ENCODE results near the gene PSMG3.
A peak's percentile ranks its signal among the peaks of the same experiment; 100 is the strongest.
"Not testable (repeated sequence)": the region's sequence is repeated elsewhere in the genome, so short reads cannot be mapped to it uniquely, and the experiment has no call there.

The PSMG3 gene

DNA sequence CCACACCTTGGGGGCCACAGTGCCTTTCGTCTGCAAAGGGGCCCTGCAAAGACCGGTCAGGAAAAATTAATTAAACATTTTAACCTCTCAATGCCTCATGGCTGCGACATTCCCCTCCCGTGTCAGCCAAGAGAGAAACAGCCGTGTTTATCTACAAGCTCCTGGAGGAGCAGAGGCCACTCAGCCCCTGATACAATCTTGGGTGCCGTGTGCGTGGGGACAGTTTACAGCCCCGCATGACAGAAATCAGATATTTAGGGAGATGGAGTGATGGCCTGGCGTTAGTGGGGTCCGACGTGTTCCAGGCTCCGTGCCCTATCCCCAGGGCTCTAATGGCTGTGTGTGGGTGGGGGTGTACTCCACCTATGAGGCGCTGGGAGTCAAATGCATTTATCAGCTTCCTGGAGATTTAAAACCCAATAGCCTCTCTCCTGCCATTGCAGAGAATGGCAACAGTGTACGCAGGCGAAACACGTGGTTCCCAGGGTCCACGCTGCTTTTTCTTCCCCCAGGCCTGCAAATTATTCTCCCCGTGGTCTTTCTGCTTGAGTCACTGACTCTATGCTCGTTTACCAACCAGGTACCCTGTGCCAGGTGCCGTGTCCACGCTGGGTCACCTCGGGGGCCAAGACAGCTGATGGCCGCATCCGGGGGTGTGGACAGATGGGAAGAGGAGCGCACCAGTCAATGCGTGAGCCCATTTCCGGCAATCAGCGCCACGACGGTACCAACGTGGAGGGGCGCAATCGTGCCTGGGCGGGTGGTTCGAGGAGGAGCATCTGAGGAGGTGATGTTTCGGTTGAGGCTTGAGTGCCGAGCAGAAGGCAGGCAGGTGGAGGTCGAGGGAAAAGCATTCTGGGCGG lies 26.6 kb upstream of the PSMG3 start:
- DNase-seq, result no peak

DNA sequence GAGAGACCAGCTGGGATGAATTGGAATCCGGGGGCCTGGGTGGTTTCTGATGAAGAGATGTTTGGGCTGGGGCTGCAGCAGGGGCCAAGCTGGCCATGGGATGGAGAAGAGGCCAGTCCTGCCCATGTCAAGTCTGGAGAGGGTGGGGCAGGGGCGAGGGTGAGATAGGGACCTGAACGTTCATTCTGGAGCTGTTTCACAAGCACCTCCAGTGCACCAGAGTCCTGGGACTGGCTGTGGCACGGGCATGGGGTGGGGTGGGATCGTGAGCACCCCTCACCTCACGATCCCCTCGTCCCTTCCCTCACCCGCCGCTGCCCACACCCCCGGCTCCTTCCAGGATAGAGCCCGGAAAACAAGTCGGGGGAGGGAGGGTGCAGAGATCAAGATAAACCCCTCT lies 25.8 kb upstream of the PSMG3 start:
- no peak for DNase-seq

- DNase-seq, result no peak
These were observed 25.2 kb upstream of the PSMG3 start for GRCh38 chr7:1595027-1595426.

DNA sequence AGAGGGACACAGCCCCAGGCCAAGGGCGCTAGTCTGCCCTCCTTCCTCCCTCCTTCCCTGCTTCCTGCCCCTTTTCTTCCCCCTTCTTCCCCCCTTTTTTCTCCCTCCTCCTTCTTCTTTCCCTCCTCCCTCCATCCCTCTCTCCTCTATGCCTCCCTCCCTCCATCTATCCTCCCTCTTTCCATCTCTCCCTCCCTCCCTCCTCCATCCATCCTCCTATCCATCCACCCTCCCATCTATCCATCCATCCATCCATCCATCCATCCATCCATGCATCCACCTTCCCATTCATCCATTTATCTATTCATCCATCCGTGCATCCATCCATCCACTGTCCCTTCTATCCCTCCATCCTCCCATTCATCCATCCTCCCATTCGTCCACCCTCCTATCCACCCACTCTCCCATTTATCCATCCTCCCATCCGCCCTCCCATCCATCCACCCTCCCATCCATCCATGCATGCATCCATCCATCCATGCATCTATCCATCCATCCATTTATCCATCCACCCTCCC lies 24.1 kb upstream of the PSMG3 start:
- DNase-seq, result no peak

GRCh38 chr7:1593091-1593866 lies 23.4 kb upstream of the PSMG3 start:
- no peak for DNase-seq

DNA sequence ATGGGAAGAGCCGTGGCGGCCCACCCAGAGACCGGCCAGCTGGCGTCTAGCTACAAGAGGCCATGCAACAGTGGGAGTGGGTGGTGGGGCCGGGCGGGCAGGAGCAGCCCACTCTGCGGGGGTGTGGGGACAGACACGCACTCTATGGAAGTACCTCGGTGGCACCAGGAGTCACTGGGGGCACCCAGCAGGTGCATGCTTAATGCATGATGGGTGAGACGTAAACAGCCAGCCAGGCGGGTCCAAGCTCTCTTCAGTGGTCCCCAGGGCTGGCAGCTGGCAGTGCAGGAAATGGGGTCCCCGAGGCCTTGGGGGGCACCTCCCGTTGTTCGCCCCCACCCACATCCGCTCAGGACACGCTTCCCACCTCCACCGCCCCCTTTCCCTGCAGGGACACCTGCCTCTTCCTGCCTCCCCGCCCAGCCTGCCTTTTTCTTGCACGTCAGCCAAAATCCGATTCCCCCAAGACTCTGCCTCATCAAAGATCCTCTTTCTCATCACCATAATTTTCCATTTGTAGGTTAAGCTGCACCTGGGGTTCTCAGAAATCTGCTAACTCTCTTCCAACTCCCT lies 22.6 kb upstream of the PSMG3 start:
- DNase-seq, result no peak

- DNase-seq, result no peak
These were observed 22.0 kb upstream of the PSMG3 start for GRCh38 chr7:1591876-1592275.

DNA sequence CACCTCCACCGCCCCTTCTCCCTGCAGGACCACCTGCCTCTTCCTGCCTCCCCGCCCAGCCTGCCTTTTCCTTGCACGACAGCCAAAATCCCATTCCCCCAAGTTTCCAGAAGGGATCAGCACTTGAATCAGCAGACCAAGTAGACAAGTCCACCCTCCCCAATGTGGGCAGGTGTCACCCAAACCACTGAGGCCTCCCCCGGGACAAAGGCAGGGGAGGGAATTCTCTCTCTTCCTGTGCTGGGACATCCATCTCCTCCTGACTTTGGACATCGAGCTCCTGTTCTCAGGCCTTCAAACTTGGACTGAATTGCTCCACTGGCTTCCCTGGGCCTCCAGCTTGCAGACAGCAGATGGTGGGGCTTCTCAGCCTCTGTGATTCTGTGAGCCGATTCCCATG lies 21.6 kb upstream of the PSMG3 start:
- no peak for DNase-seq

- no peak for DNase-seq
These were observed 21.1 kb upstream of the PSMG3 start for GRCh38 chr7:1590887-1591286.

GRCh38 chr7:1590476-1590875 lies 20.6 kb upstream of the PSMG3 start:
- DNase-seq, result no peak

- no peak for DNase-seq
These were observed 19.1 kb upstream of the PSMG3 start for GRCh38 chr7:1588978-1589377.

DNA sequence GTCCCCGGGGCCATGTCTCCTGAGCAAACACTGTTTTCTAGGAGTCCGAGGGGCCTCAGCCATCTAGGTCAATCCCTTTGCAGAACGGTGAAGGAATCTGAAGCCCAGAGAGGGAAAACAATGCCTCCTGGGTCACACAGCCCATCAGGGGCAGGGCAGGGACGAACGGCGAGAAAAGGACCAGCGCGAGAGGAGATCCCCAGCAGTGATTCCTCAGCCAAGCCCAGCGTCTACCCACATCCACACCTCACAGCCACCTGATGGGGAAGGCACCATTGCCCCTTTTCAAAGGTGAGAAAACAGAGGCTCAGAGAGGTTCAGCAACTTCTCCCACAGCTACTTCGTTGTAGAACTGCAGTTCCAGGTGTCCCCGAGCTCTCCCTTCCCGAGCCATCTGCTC lies 17.9 kb upstream of the PSMG3 start:
- no peak for DNase-seq

DNA sequence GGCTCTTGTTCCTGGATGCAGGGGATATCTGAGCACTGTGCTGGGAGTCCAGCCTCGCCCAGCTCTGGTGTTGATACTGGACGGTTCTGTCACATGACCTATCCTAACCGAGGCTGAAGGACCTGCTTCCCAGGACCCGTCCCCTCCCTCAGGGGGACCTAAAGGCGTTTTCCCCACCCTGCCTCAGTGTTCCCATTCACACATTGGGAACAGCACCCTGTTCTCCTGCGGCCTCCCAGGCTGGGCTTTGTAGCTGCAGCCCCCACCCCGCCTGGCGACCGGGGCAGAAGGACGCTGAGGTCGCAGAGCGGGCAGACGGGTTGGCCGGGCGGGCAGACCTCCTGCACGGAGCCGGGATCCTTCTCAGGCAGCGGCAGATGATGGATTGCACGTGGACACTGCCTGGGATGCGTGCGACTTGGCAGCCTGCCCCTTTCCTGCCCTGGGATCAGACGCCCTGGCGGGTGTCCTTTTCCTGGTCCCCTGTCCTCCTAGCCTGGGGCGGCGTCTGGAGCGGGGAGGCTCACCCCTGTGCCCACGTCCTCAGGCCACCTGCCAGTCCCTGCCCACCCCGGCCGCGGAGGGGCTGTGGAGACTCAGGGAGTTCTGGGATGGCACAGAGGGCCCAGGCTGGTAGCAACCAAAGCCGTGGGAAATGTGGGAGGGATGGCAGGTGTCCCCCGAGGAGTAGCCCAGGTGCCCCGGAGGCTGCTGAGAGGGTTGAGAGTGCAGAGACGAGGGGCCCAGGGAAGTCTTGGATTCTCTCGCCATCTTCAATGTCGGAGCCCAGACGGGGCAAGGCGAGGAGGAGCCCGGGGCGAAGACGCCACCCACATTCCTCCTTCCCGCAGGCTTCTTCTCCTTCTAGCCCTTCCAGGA lies 17.2 kb upstream of the PSMG3 start:
- DNase-seq, result no peak

DNA sequence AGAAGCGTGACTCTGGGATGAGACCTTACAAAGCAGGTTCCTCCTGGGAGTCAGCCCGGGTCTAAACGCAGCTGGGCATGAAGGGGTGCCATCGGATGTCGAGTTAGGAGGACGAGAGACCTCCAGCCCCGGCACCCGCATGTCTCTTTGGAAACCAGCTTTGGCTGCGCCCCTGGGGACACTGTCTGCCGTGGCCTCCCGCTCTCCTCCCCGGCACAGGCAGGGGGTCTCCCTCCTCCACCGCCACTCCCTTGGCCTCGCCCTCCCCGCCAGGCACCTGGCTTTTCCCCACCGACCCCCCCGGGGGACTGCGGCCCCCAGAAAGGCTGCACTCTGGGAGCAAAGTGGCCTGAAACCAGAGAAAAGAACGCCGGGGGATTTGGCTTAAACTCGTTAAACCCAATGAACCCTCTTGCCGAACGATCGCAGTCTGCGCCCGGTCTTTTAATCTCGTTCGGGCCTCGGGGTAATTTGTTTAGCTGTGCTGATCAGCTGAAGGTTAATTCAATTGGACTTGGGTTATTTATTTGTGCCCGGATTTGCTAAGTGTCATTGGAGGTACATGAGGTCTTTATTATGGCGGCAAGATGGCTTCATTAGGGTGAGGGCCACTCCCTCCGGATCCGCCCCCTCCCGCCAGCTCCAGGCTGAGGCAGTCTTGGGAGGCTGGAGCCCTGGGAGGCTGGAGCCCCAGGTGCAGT lies 16.4 kb upstream of the PSMG3 start:
- no peak for DNase-seq

DNA sequence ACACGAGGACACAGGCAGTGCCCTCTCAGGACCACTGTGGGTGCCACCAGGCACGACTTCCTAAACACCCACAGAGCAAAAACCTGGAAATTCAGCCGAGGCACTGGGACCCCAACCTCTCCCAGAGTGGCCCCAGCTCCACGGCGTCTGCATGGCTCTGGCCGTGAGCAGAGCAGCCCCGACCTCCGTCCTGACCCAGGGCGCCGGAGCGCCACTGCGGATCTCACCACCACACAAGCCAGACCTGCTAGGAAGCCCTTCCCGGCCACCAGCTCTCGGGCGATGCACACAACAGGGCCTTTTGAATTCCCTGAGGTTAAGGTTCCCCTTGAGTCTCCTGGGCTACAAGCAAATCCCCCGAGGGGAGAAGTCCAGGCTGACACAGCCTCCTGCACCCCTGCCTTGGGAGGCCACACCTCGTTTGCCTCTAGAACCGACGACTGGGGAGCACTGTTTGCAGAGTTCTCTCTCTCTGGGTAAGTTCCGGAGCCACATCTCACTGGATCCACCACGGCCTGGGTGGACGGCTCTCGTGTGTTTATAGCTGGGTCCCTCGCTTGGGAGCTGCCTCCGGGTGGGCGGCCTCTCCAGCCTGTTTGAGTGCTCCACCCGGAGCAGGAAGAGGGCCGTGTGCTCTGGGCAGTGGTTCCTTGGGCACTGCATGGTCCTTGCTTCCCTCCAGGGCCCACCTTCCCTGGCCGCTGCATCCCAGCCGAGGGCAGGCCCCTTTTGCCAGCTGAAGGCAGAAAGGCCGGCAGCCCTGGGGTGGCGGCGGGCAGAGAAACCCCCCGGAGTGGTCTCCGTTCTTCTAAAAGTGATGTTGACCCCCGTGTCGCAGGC lies 15.5 kb upstream of the PSMG3 start:
- DNase-seq, result no peak

- no peak for DNase-seq
These were observed 14.9 kb upstream of the PSMG3 start for GRCh38 chr7:1584700-1585099.

DNA sequence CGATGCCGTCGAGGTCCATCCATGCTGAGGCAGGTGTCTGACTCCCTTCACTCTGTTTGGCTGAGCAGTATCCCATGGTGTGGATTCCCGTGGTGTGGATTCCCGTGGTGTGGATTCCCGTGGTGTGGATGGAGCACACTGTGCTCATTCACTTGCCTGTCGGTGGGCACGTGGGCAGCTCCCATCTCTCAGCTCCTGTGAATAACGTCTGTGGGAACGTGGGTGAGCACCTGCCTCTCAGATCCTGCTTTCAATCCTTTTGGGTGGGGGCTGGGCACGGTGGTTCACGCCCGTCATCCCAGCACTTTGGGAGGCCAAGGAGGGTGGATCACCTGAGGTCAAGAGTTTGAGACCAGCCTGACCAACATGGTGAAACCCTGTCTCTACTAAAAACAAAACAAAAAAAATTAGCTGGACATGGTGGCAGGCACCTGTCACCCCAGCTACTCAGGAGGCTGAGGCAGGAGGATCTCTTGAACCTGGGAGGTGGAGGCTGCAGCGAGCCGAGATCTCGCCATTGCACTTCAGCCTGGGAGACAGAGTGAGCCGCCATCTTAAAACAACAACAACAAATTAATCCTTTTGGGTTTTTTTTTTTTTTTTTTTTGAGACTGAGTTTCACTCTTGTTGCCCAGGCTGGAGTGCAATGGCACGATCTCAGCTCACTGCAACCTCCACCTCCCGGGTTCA lies 13.6 kb upstream of the PSMG3 start:
- not testable (repeated sequence) for DNase-seq

GRCh38 chr7:1580422-1581030 lies 10.7 kb upstream of the PSMG3 start:
- DNase-seq, result no peak

- DNase-seq, result peak; percentile 69 to 70
These were observed 9.9 kb upstream of the PSMG3 start for GRCh38 chr7:1579481-1580421.

Data from CD4-positive, alpha-beta T cell treated with Interleukin-1 beta for 1 hour (primary cell).